WI38 (cell line): ENCODE measurements around the gene ZMYND8.

Experiments used
- H3K4me3 ChIP-seq: 2 replicates; pipeline ENCODE4 v1.5.1; 2011; ENCODE audit warnings: low read depth, mild to moderate bottlenecking, control low read depth, low read length
- TF ChIP-seq, protein P1 (sequence below): IDR thresholded peaks from 2 replicates; pipeline ENCODE4 v1.5.1; 2012; ENCODE audit warnings: low read depth, mild to moderate bottlenecking, control low read depth, low read length

The ZMYND8 gene

DNA sequence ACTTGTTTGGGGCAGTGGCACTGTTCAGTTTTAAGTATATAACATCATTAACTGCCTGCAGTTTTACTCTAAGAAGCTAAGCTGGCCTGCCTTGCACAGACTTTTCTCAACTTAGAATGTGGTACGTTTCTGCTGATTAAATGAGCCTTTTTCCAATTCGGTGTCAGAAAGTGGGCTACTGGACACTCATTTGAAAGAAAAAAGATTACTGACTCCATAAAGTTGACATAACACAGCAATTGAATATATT, 2.1 kb downstream of the ZMYND8 start:
- H3K4me3 ChIP-seq, result peak overlapping the region; percentile 52
- TF ChIP-seq, protein P1, sequence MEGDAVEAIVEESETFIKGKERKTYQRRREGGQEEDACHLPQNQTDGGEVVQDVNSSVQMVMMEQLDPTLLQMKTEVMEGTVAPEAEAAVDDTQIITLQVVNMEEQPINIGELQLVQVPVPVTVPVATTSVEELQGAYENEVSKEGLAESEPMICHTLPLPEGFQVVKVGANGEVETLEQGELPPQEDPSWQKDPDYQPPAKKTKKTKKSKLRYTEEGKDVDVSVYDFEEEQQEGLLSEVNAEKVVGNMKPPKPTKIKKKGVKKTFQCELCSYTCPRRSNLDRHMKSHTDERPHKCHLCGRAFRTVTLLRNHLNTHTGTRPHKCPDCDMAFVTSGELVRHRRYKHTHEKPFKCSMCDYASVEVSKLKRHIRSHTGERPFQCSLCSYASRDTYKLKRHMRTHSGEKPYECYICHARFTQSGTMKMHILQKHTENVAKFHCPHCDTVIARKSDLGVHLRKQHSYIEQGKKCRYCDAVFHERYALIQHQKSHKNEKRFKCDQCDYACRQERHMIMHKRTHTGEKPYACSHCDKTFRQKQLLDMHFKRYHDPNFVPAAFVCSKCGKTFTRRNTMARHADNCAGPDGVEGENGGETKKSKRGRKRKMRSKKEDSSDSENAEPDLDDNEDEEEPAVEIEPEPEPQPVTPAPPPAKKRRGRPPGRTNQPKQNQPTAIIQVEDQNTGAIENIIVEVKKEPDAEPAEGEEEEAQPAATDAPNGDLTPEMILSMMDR, result no peak

DNA sequence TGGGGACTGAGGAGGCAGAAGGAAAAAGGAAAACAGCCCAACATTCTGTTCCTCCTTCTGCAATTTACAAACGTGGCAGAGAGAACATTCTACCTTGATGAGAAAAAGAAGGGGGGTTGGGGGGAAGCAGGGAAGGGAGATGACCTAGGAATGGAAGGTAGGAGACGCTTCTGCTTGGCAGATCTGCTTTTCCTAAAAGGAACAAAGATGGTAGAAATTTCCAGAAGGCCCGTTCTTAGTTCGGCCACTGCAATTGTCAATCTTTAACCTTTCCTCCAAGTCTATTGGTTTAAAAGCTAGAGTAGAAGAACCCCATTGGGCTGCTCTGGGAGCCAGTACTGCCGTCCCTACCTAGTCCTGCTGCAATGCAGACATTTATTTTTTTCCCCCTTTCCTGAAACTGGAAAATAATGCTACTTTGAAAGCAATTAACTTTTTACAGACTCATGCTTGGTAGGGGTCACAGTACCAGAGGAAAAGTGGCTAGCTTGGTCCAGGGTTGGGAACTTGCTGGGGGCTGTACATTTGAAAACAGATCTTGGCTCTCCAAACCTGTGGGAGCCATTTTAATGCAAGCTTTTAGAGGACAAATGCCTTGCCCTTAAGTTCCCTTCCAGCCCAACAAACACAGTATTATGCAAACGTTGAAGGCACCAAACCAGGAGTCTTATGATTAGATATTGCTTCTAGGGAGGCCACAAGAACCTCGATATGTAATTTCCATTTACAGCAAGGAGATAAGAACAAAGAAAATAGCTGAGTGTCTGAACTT, 2.6 kb downstream of the ZMYND8 start:
- TF ChIP-seq, protein P1, result no peak

DNA sequence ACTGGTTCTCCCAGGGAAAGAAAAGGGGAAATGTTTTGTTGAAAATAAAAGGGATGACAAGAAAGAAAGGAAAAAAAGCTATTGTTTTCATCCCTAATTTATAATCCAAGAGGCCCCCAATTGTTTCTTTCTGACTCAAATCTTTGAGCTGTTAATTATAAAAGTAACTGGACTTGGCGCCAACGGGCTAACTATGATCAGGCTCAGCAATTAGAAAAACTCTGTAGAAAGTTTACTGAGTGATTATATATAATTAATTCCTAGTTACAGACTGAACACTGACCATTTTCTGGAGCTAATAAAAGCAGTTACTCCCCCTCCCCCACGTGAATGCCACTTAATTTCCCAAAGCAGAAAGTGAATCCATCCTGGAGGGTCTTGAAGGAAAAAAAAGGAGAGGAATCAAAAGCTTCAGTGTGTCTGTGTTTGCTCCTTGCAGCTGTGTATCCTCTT, 3.2 kb downstream of the ZMYND8 start:
- TF ChIP-seq, protein P1, result no peak
- H3K4me3 ChIP-seq, result no peak overlapping the region

More for the DNA sequence above, 2.6 kb downstream of the ZMYND8 start:
- peak overlapping the region; percentile 52 for H3K4me3 ChIP-seq

DNA sequence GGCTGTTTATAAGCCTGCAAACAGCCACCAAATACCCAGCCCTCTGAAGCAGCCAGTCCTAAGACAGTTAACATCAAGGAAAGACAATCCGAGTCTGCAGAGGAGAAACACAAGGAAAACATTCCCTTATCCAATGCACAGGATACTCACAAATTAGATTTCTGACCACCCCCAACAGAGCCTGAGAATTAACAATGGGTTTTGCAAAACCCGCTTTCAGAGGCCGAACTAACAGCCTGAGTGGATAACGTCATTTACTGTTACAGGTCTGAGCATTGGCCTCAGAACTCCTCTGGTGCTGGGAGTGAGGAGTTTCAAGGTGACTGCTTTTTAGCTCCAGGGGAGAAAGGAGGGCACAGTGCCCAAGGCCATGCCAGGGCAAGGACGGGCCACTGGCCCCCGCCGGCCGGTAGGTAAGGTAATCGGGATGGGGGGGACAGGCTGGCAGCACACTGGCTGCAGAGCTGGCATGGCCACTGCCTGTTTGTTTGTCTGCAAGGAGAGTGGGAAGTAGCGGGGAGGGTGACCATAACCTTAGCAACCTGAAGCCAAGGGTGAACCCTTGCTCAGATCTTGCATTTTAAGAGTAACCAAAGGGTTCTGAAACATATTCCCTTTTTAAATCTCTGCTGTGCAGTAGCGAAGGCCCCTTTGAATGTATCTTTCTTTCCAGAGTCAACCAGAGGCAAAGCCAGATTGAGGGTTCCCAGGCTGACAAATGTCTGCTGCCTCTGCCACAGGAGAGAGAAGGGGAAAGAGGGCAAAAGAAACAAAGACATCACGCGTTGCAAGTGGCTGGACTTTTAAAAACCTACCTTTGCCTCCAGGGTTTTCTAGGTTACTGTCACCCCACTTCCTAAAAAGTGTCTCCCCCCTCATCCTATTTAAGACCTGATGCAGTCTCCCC, 3.9 kb downstream of the ZMYND8 start:
- TF ChIP-seq, protein P1, result no peak
- no peak overlapping the region for H3K4me3 ChIP-seq

DNA sequence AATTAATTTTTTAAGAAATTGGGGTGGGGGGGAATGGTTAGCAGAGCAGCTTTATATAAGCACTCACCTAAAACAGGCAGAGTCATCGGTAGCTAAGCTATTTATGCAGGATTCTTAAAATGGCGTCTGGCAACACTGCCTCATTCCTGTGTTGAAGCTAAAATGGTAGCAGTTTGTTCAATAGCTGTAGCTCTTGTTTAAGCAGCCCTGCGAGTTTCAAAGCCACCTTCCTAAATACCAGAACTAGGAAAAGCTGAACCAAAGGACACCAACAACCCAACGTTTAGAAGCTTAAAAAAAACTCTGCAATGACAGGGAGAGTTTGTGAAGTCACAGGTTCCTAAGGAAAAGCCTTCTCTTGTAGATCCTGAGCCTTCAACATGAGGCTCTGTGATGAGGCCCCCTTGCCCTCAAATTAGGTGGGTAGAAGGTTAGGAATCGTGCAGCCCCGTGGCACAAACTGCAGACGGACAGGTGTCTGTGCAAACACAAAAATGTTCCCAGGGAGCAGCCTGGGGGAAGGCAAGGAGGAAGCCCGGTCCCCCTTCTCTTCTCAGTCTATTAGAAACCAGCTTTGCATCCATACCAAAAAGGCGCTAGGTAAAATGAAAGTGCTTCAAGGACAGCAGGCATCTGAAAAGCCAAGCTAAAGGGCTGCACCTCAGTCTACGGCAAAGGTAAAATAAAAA, 4.7 kb downstream of the ZMYND8 start:
- TF ChIP-seq, protein P1, result no peak
- no peak overlapping the region for H3K4me3 ChIP-seq

DNA sequence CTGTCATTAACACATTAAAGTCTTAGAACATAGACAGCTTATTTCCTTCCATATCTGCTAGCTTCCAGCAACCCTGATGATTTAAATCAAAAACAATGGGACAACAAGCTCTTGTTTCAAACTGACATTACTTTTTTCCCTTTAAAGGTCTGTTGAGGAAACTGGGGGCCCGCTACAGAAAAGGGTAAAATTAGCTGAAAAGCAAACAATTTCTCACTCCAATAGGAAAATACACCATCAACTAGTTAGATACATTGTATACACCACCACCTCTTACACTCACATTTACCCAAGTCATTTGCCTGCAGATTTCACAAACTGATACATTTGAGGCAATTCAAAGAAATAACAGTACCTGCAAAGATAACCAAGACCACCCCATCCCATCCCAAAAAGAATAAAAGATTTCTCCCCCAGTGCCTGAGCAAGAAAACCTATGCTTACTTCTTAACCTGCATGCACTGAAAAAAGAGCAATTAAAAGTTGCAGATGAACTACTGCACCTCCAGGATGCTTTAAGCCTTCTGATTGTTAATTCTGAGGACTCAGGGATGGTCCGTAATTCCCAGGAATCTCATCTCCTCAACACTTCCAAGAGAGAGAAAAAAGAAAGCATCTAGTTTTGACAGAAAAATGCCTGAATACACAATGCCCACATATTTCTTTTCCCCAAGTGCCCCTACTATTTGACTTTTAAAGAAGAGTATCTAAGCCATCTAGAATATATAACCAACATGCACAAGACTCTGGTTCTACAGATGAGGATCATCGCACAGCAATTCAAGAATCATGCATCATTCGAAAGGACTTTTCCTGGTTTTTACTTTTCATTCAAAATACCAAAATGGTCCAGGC, 5.6 kb downstream of the ZMYND8 start:
- TF ChIP-seq, protein P1, result no peak
- no peak overlapping the region for H3K4me3 ChIP-seq
